Colonic mucosa (tissue), 4 donors: ENCODE measurements around the gene PFKFB4. TPM values are rescaled to one million over a fixed set of nuclear protein-coding genes. Genes with fewer than 3 reads are reported as not detected.
"Not testable (repeated sequence)": the region's sequence is repeated elsewhere in the genome, so short reads cannot be mapped to it uniquely, and the experiment has no call there.

Experiments
- DNase-seq: peaks from one replicate; pipeline ENCODE4 v3.0.0-alpha.2; 2020
- H3K27ac ChIP-seq: fragments of 200-600 bp; one replicate; pipeline ENCODE4 v1.8.0; 2021
- H3K27me3 ChIP-seq: fragments of 200-600 bp; one replicate; pipeline ENCODE4 v1.8.0; 2021
- H3K36me3 ChIP-seq: fragments of 200-600 bp; one replicate; pipeline ENCODE4 v1.8.0; 2021
- H3K4me1 ChIP-seq: fragments of 200-600 bp; one replicate; pipeline ENCODE4 v1.8.0; 2021; ENCODE audit warnings: mild to moderate bottlenecking
- H3K4me3 ChIP-seq: fragments of 200-600 bp; one replicate; pipeline ENCODE4 v1.8.0; 2021
- H3K9ac ChIP-seq, 2 donors: one replicate each; pipeline ENCODE4 v1.7.0; 2013; ENCODE audit warnings: control low read depth in 2 of 2, low read depth in 2 of 2, low read length in 2 of 2
- H3K9me3 ChIP-seq: fragments of 200-600 bp; one replicate; pipeline ENCODE4 v1.8.0; 2021
- intact Hi-C: fragments of 100-400 bp; cut with DNase I; formaldehyde crosslinking; loops from one replicate; pipeline ENCODE4 v1.14.1; 2022
- total RNA-seq, 2 donors: library from RNA; stranded (reverse); fragmentation: NEBNext Ultra II Directional in 1 of 2; extraction: Animal tissue kit (Norgen Biotek cat#: 25700) in 1 of 2; gene quantifications; one replicate each; pipeline ENCODE4 v1.2.1, GENCODE V29; 2021
- TF ChIP-seq, protein P1 (sequence below): fragments of 200-600 bp; IDR thresholded peaks from one replicate; pipeline ENCODE4 v1.8.0; 2022; ENCODE audit warnings: antibody characterized with exemption, mild to moderate bottlenecking
- donor health status: healthy.
- donor health status: DM: no; HTN: no; CAD: no.
- donor health status: DM: no; HTN: no; CAD: no.

Gene PFKFB4
- total RNA-seq, 2 donors from 2014 or later = 8.1 to 51.0 TPM

GRCh38 chr3:48553361-48553760, 3.2 kb downstream of the PFKFB4 start:
- intact Hi-C loops = no loop called here
- no peak for DNase-seq
- Histone ChIP-seq H3K4me1 (peaks cover 5% of the 10 kb centered on the region), H3K9ac (peak overlapping the region in 1 of 2 donors; percentile 21), H3K4me3 (no peak overlapping the region), H3K9me3 (no peaks in the 10 kb centered on the region), H3K27ac (no peak overlapping the region), H3K27me3 (no peaks in the 10 kb centered on the region), H3K36me3 (no peaks in the 10 kb centered on the region)
- TF ChIP-seq, protein P1, sequence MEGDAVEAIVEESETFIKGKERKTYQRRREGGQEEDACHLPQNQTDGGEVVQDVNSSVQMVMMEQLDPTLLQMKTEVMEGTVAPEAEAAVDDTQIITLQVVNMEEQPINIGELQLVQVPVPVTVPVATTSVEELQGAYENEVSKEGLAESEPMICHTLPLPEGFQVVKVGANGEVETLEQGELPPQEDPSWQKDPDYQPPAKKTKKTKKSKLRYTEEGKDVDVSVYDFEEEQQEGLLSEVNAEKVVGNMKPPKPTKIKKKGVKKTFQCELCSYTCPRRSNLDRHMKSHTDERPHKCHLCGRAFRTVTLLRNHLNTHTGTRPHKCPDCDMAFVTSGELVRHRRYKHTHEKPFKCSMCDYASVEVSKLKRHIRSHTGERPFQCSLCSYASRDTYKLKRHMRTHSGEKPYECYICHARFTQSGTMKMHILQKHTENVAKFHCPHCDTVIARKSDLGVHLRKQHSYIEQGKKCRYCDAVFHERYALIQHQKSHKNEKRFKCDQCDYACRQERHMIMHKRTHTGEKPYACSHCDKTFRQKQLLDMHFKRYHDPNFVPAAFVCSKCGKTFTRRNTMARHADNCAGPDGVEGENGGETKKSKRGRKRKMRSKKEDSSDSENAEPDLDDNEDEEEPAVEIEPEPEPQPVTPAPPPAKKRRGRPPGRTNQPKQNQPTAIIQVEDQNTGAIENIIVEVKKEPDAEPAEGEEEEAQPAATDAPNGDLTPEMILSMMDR = no peak

- Histone ChIP-seq H3K36me3 (no peaks in the 10 kb centered on the region), H3K27me3 (no peaks in the 10 kb centered on the region), H3K9me3 (no peaks in the 10 kb centered on the region), H3K9ac (peak overlapping the region in 1 of 2 donors; percentile 51), H3K4me1 (peaks cover 3% of the 10 kb centered on the region), H3K27ac (peak overlapping the region; percentile 38), H3K4me3 (no peak overlapping the region)
- TF ChIP-seq, protein P1 = no peak
- DNase-seq = no peak
- intact Hi-C loops = no loop called here
Observed at GRCh38 chr3:48552111-48552951, 4.3 kb downstream of the PFKFB4 start.

GRCh38 chr3:48551651-48552050, 5.0 kb downstream of the PFKFB4 start:
- DNase-seq, intact Hi-C loops, H3K4me1 ChIP-seq, H3K27me3 ChIP-seq, H3K27ac ChIP-seq, H3K4me3 ChIP-seq, H3K9ac ChIP-seq, H3K36me3 ChIP-seq, H3K9me3 ChIP-seq: not testable (repeated sequence)

DNA sequence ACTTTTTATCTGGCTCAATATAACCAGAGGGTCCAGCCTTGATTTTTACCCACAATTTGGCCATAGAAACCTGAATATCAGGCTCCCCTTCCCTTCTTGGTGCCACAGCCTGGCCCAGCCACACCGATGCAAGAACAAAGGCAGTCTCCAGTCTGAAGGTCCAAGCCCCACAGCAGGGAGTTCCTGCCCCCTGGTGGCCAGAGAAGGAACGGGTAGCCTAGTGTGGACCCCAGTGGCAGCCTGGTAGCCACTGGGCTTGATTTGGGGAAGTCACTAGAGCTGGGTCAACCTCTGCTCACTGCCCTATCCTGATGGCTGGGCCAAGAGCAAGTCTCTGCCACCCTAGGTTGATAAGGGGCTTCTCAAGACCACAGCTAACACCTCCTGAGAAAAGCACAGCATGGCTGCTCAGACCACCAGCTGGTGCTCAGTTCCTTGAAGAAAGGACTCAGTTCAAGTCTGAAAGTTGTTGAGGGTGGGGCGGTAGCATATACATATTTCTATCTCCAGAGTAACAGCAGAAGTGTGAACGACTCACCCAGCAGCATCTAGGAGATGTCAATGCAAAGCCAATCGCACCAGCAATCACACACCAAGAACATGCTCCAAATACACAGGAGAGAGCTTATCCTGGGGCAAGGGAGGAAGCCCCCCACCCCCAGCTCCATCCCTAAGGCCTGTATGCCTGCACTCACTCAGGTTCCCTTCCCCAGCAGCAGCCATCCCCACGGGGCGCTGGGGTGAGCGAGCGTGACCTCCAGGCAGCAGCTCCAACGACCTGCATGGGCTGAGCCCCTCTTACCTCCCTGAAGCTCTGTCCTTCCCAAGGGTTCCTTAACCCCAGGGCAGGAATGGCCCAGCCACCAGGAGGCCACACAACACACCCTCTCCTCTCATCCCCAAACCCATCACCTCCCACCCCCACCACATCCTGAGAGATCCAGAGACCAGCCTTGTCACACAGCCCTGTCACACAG, 7.6 kb downstream of the PFKFB4 start:
- H3K27me3 ChIP-seq = no peaks in the 10 kb centered on the region
- intact Hi-C loops = loop anchor here (2.0 to 10.0 kb wide), 3 partner anchors 84 to 274 kb away; no protein-coding TSS in a partner anchor
- H3K9ac ChIP-seq = no peak overlapping the region
- DNase-seq = peak; percentile 89
- H3K4me1 ChIP-seq = no peaks in the 10 kb centered on the region
- TF ChIP-seq, protein P1 = peak; percentile 93
- H3K4me3 ChIP-seq = no peak overlapping the region
- no peaks in the 10 kb centered on the region for H3K36me3 ChIP-seq
- no peaks in the 10 kb centered on the region for H3K9me3 ChIP-seq
- H3K27ac ChIP-seq = no peak overlapping the region

DNA sequence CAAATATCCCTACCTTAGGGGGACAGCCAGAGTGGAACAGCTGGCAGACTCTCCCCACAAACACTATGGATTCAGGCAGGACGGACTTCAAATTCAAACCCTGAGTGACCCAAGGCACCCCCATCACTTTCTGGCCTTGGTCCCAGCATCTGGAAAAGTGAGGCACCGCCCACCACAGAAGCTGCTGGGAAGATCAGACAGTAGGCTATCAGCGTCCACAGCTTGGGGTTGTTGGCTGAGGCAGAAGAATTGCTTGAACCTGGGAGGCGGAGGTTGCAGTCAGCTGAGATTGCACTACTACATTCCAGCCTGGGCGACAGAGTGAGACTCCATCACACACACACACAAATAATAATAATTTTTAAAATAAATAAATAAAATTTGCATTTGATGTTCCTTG, 8.5 kb downstream of the PFKFB4 start:
- no peak overlapping the region for H3K27ac ChIP-seq
- H3K9me3 ChIP-seq = no peaks in the 10 kb centered on the region
- TF ChIP-seq, protein P1 = no peak
- H3K36me3 ChIP-seq = no peaks in the 10 kb centered on the region
- H3K9ac ChIP-seq = no peak overlapping the region
- no peak for DNase-seq
- no peak overlapping the region for H3K4me3 ChIP-seq
- H3K27me3 ChIP-seq = no peaks in the 10 kb centered on the region
- no peaks in the 10 kb centered on the region for H3K4me1 ChIP-seq
- intact Hi-C loops = loop anchor here (2.0 to 10.0 kb wide), 3 partner anchors 83 to 273 kb away; no protein-coding TSS in a partner anchor
